Natural killer cell (primary cell): ENCODE data around the gene DPYSL3. TPM values are rescaled to one million over a fixed set of nuclear protein-coding genes. Genes with fewer than 3 reads are reported as not detected.

Experiments used
- ATAC-seq, 3 donors: fragments of 150-1000 bp in 2 of 3; fragments of 200-7000 bp in 1 of 3; cut with Tn5 transposase; 1 replicate in 1 of 3; 2 replicates in 2 of 3; pipeline ENCODE4 v1.10.0; 2021; ENCODE audit warnings: mild to moderate bottlenecking in 2 of 3, moderate library complexity in 2 of 3
- DNase-seq, 2 donors: peaks; one replicate each; pipeline versions ENCODE4 v3.0.0 to v3.0.0-alpha.2; 2013 to 2021; ENCODE audit warnings: mixed read lengths in 1 of 2
- H3K27ac ChIP-seq: one replicate; pipeline ENCODE4 v1.5.1; 2013; ENCODE audit warnings: mild to moderate bottlenecking, low read length
- H3K27me3 ChIP-seq: one replicate; pipeline ENCODE4 v1.6.1; 2013; ENCODE audit warnings: low read length; ENCODE audit not compliant: control insufficient read depth, insufficient read depth
- H3K36me3 ChIP-seq: one replicate; pipeline ENCODE4 v1.6.1; 2013; ENCODE audit warnings: low read length; ENCODE audit not compliant: control insufficient read depth, insufficient read depth
- H3K4me1 ChIP-seq: one replicate; pipeline ENCODE4 v1.6.1; 2013; ENCODE audit warnings: low read length; ENCODE audit not compliant: control insufficient read depth, insufficient read depth
- H3K4me3 ChIP-seq: one replicate; pipeline ENCODE4 v1.5.1; 2013; ENCODE audit warnings: low read length
- H3K9me3 ChIP-seq: one replicate; pipeline ENCODE4 v1.6.1; 2013; ENCODE audit warnings: low read length; ENCODE audit not compliant: control insufficient read depth, insufficient read depth
- H3K27ac Mint-ChIP-seq, 2 donors: one replicate each; pipeline ENCODE4 v1.8.0; 2022; ENCODE audit warnings: mild to moderate bottlenecking in 2 of 2, mixed read lengths in 2 of 2, moderate library complexity in 1 of 2
- H3K27me3 Mint-ChIP-seq, 2 donors: one replicate each; pipeline ENCODE4 v1.8.0; 2022; ENCODE audit warnings: low read depth in 2 of 2, mixed read lengths in 2 of 2
- H3K36me3 Mint-ChIP-seq: one replicate; pipeline ENCODE4 v1.8.0; 2022; ENCODE audit warnings: mixed read lengths
- H3K4me1 Mint-ChIP-seq, 2 donors: one replicate each; pipeline ENCODE4 v1.8.0; 2022; ENCODE audit warnings: mixed read lengths in 2 of 2
- H3K4me3 Mint-ChIP-seq: one replicate; pipeline ENCODE4 v1.8.0; 2022; ENCODE audit warnings: mild to moderate bottlenecking, moderate library complexity, mixed read lengths
- H3K9me3 Mint-ChIP-seq, 2 donors: one replicate each; pipeline ENCODE4 v1.8.0; 2022; ENCODE audit warnings: mixed read lengths in 2 of 2
- CTCF ChIP-seq: fragments of 200-600 bp; IDR thresholded peaks from one replicate; pipeline ENCODE4 v1.8.0; 2022; ENCODE audit warnings: antibody characterized with exemption
- WGBS: methylation state at CpG from one replicate; pipeline ENCODE4 v1.1.7; 2013; ENCODE audit warnings: missing lambda C conversion rate; ENCODE audit not compliant: insufficient coverage; 5-methylcytosine and 5-hydroxymethylcytosine counted together
- intact Hi-C: fragments of 100-400 bp; cut with micrococcal nuclease; formaldehyde crosslinking; loops from one replicate; pipeline ENCODE4 v1.14.2; 2022
- total RNA-seq, 4 donors: library from RNA; stranded (reverse); fragments of 120-200 nt in 1 of 4; gene quantifications; one replicate each; pipeline versions ENCODE4 v1.2.3 to v1.2.4, GENCODE V29; 2013 to 2022

Gene DPYSL3
- total RNA-seq, 3 donors from 2014 or later (not counting 1 experiment from before 2014, with no cell fraction given), result not detected

GRCh38 chr5:147393874-147394672 lies 115.8 kb downstream of the DPYSL3 start:
- no peak overlapping the region for H3K4me3 Mint-ChIP-seq
- intact Hi-C loops, result no loop called here
- ATAC-seq, result peak in 1 of 3 donors; percentile 55
- Histone ChIP-seq H3K4me1 (no peaks in the 10 kb centered on the region), H3K27ac (no peak overlapping the region), H3K27me3 (no peaks in the 10 kb centered on the region), H3K4me3 (no peak overlapping the region), H3K36me3 (no peaks in the 10 kb centered on the region), H3K9me3 (no peaks in the 10 kb centered on the region)
- no peaks in the 10 kb centered on the region for H3K9me3 Mint-ChIP-seq
- no peak for TF ChIP-seq CTCF
- H3K4me1 Mint-ChIP-seq, result peaks cover 7 to 8% of the 10 kb centered on the region in 2 donors
- DNase-seq, result no peak
- 80% methylated on average over 12 of the region's 15 CpGs for WGBS
- H3K27ac Mint-ChIP-seq, result no peak overlapping the region
- H3K27me3 Mint-ChIP-seq, result peaks cover 6 to 16% of the 10 kb centered on the region in 2 donors
- H3K36me3 Mint-ChIP-seq, result no peaks in the 10 kb centered on the region

- H3K27ac ChIP-seq, result no peak overlapping the region
- H3K9me3 ChIP-seq, result no peaks in the 10 kb centered on the region
- no peak overlapping the region for H3K4me3 ChIP-seq
- Mint-ChIP-seq H3K4me1 (peaks cover 7 to 8% of the 10 kb centered on the region in 2 donors), H3K27ac (no peak overlapping the region), H3K36me3 (no peaks in the 10 kb centered on the region), H3K4me3 (no peak overlapping the region), H3K9me3 (no peaks in the 10 kb centered on the region), H3K27me3 (peaks cover 6 to 37% of the 10 kb centered on the region in 2 donors)
- 84% methylated on average over 5 of the region's 5 CpGs for WGBS
- H3K36me3 ChIP-seq, result no peaks in the 10 kb centered on the region
- ATAC-seq (no peak), DNase-seq (no peak)
- no peaks in the 10 kb centered on the region for H3K4me1 ChIP-seq
- no peak for TF ChIP-seq CTCF
- intact Hi-C loops, result no loop called here
- no peaks in the 10 kb centered on the region for H3K27me3 ChIP-seq
These were observed 118.1 kb downstream of the DPYSL3 start for GRCh38 chr5:147391781-147392180.

GRCh38 chr5:147390654-147391225 lies 119.1 kb downstream of the DPYSL3 start:
- Histone ChIP-seq H3K27ac (no peak overlapping the region), H3K27me3 (no peaks in the 10 kb centered on the region), H3K9me3 (no peaks in the 10 kb centered on the region), H3K36me3 (no peaks in the 10 kb centered on the region), H3K4me1 (no peaks in the 10 kb centered on the region), H3K4me3 (no peak overlapping the region)
- H3K36me3 Mint-ChIP-seq, result no peaks in the 10 kb centered on the region
- TF ChIP-seq CTCF, result no peak
- H3K4me3 Mint-ChIP-seq, result no peak overlapping the region
- DNase-seq (no peak), ATAC-seq (no peak)
- 74% methylated on average over 3 of the region's 3 CpGs for WGBS
- H3K9me3 Mint-ChIP-seq, result no peaks in the 10 kb centered on the region
- no peak overlapping the region for H3K27ac Mint-ChIP-seq
- intact Hi-C loops, result no loop called here
- peaks cover 9 to 37% of the 10 kb centered on the region in 2 donors for H3K27me3 Mint-ChIP-seq
- H3K4me1 Mint-ChIP-seq, result peaks cover 4% of the 10 kb centered on the region in 2 donors
